GM12892 (cell line): ENCODE data around the gene PHRF1.
A peak's percentile ranks its signal among the peaks of the same experiment; 100 is the strongest.

Experiments used
- POLR2A ChIP-seq: IDR thresholded peaks from 2 replicates; pipeline ENCODE4 v1.6.1; 2011; ENCODE audit warnings: low read depth, low read length, control low read depth
- POLR2AphosphoS5 ChIP-seq: IDR thresholded peaks from 2 replicates; pipeline ENCODE4 v1.6.1; 2011; ENCODE audit warnings: low read depth, low read length, control low read depth

DNA sequence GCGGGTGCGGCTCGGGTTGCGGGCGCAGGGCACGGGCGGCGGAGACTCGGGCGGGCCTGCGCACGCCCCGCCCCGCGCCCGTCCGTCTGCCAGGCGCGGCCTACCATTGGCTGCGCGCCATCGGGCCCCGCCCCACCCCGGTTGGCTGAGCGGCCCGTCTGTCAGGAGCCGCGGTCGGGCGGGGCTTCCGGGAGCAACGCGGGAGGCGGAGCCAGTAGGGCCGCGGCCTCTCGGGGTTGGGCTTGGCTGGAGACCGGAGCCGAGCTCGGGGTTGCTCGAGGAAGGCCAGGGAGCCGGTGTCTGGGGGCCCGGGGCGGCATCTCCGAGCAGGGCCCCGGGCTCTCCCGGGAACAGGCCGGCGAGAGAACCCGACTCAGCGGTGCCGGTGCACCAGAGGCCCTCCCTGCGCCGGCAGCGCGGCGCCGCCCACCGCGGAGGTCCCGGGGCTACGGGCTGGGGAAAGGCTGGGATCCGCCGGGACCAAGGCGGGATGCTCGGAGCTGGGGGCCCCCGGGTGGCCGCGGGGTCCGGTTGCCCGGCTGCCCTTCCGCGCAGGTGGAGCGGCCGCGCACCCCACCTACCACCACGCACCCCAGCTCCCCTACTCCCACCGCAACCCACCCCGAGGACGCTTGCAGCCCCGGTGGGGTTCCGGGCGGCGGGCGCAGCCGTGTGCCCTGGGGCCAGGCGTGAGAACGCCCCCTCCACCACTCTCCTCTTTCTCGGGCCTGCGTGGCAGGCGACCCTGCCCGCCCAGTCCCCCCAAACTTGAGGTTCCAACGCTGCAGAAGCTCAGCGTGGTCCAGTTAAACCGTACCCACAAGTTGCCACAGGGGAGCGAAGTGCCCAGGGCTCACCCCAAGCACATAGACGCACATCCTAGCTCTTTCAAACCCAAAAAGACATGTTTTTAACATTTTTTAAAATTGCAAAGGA, 40.5 kb upstream of the PHRF1 start, which contains the start of gene HRAS:
- TF ChIP-seq POLR2A (peak; percentile 68; the same call in 1 of the 2 replicates), POLR2AphosphoS5 (0 out of 2 replicates have a peak, but pooled peaks have one; percentile 31)
